Stimulated activated naive CD4-positive, alpha-beta T cell treated with Interleukin-2 at 50 U/mL for 16 hours (primary cell): ENCODE measurements around the gene RAB11FIP3.

ENCODE experiments used
- DNase-seq: peaks from one replicate; lab custom pipeline; 2025; lab: John Stamatoyannopoulos, UW

Gene RAB11FIP3

DNA sequence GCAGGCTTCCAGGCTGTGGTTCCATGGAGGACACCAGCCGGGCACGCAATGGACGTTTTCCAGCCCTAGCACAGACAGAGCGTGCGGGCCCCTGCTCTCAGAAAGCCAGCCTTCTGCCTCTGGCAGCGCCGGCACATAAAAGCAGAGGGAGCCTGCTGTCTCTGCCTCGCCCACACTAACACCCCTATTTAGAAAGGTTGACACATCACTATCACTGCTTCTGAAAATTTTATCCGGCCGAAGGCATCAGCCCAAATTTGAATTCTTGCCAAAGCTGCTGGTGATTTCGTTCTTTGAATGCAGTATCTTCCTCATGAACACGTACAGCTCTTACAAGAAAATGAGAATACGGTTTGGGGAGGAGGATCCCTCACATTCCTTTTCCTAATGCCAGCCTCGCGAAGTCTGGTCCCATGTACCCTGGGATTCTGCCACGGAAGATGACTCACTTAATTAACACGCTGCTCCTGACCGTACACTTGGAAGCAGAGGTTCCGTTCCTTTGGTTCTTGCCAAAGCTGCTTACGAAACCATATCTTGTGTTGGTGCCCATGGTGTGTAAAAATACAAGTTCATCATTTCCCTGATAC is 1.3 kb upstream of the RAB11FIP3 start:
- DNase-seq, result no peak

DNA sequence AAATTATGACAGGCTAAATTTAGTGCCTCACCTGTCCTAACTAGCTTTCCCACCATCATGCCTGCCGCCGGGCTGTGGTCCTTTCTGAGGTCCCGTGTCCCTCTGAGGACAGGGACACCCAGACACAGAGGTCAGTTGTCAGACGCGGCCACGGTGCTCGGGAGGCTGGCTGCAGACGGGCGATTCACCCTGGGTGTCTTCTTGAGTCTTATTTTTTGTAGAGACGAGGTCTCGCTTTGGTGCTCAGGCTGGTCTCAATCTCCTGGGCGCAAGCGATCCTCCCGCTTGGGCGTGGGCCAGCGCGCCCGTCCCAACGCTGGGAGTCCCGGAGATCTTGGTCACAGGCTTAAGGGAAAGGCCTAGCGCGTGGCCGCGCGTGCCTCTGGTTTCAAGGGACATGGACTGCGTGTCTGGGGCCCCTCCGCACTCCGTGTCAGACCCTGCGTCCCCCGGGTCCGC is 797 bp upstream of the RAB11FIP3 start:
- DNase-seq, result no peak

DNA sequence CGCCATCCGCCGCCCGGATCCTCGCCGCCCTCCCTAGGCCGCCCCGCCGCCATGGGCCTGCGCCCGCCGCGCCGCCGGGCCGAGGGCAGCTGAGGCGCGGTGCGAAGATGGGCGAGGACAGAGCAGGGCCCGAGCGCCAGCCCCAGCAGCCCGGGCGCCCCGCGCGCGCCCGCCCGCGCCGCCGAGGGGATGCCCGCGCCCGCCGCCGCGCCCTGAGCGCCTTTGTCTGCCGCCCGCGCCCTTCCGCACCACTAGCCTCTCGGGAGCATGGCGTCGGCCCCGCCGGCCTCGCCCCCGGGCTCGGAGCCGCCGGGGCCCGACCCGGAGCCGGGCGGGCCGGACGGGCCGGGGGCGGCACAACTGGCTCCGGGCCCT is 278 bp downstream of the RAB11FIP3 start:
- DNase-seq, result peak; percentile 49

DNA sequence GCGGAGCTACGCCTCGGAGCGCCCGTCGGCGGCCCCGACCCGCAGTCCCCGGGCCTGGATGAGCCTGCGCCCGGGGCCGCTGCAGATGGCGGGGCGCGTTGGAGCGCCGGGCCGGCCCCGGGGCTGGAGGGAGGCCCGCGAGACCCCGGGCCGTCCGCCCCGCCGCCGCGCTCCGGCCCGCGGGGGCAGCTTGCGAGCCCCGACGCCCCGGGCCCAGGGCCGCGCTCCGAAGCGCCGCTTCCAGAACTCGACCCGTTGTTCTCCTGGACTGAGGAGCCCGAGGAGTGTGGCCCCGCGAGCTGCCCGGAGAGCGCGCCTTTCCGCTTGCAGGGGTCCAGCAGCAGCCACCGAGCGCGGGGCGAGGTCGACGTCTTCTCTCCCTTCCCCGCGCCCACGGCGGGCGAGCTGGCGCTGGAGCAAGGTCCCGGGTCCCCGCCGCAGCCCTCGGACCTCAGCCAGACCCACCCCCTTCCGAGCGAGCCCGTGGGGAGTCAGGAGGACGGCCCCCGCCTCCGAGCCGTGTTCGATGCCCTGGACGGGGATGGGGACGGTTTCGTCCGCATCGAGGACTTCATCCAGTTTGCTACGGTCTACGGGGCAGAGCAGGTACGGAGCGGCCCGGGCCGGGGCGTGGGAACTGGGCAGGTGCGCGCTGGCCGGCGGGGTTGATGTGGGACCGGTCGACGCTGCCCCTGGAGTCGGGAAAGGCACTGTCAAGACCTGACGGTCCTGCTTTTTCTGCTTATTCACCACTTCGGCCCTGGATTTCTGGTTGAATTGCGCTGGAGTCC is 861 bp downstream of the RAB11FIP3 start:
- DNase-seq, result no peak

DNA sequence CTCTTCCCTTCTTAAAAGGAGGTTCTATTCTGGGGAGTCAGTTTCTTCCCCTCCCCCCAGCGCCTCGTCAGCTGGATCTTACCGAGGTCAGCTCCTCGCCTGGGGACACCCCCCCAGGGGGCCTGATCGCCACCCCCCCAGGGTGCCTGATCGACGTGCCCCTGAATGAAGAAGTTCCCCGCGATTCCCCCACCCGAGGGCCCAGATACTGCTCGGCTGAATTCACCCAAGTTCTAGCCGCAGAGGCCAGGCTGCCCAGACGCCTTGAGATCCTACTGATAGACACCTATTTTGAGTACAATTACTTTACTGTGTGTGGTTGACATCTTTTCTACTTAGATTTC is 1.4 kb downstream of the RAB11FIP3 start:
- no peak for DNase-seq

DNA sequence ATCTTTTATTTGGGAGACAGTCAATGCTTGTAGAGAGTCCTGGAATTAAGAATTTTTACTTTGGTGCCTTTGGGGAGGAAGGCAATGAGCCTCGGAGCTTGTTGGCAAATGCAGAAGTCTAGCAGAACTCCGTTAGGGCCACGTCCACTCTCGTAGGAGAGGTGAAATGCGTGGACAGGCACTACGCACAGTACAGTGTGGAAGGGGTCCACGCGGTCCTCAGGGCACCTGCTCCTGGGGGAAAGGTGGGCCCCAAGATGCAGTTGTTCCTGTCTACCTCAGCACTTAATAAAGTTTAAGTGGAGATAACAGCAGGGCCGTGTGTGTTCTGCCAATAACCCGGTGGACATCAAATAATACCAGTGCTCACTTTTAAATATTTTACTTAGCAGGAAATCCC is 1.8 kb downstream of the RAB11FIP3 start:
- no peak for DNase-seq

DNA sequence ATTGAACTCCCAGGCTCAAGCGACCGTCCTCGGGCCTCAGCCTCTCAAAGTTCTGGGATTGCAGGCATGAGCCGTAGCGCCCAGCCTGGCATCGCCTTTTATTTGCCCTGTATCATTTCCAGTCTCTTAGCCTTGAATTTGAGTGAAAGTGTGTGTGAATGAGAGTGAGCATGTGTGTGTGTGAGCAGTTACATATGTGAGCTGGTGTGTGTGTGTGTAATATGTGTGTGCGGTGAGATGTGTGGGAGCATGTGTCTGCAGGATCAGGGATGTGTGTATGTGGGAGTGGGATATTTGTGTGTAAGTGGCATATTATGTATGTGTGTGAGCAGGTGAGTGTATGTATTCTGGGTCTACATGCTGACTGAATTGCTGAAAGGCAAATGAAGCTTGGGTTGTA is 5.5 kb downstream of the RAB11FIP3 start:
- DNase-seq, result no peak

DNA sequence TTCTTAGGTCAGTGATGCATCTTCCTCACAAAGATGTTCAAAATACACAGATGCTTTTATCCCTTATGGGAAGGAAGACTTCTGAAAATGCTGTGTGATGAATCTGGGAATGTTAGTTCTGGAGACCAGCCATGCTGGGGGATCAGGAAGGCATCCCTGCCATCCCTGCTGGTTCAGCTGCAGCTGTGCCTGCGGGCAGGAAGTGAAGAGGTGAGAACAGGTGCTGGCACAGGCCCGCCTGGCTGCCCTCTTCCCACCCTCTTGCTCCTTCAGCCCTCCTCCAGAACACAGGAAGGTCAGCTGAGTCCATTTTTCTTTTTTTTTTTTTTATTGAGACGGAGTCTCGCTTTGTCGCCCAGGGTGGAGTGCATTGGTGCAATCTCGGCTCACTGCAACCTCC is 15.2 kb downstream of the RAB11FIP3 start:
- no peak for DNase-seq

DNA sequence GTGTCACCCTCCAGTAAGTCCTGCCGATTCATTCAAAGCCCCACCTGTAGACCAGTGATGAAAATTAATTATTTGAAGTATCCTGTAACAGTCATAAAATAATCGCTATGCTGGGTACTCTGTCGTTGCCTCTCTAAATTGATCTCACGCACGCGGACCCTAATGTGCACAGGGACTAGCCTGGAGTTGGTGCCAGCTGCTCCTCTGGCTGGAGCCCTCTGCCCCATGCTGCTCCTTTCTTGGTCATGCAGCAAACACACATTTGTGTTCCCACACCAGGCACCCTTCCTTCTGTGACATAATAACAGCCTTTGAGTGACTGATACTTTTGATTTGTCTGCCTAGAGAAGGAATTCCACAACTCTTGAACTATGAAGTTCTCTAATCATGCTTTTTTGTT is 16.0 kb downstream of the RAB11FIP3 start:
- DNase-seq, result no peak

DNA sequence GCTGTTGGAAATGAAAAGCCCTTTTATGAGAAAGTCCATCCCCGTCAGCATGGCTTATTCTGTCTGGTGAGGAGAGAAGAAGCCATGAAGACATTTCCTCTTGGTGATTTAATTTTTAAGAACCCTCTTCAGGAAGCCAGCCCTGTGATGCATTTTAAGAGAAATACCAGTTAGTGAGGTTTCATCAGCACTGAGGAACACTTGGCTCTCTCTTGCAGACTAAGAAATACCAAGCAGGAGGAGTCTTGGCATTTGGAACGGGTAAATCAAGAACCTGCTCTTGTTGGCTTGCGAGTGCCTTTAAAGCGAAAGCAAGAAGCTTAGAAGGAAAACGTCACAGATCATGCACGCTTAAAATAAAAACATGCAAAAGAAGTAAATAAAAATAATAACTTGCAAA is 17.5 kb downstream of the RAB11FIP3 start:
- no peak for DNase-seq

DNA sequence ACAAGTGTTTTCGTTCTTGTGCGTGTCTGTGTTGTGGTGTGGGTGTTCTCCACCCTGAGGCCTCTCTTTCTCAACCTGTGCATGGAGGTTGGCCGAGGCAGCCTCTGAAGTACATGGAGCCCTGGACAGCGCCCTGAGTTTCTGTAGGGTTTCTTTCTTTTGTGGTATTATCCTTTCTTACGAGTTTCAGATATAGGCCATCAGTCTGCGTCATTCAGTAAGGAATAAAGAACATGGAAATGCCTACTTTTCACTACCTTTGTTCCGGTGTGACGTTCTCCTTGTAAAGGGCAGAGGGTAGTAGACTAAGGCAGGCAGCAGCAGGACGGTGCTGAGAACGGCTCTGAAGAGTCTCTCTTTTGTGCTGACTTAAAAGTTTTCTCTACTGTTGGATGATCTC is 18.6 kb downstream of the RAB11FIP3 start:
- DNase-seq, result no peak

DNA sequence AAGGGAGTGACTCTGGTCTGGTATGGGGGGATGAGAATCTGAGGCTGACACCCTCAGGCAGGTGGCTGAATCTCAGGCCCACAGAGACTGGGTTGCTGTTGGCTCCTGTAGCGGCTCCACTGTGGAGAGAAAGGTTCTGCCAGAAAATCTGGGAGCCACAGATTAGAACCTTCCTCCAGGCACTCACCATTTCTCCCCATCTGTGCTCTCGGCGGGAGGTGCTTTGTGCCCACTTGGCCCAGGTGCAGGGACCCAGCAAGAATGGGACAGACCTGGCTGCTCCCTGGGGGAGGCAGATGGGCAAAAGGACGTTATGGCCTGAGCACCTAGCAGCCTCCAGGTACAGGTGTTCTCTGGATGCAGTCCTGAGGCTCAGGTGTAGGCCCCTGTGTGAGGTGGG is 20.1 kb downstream of the RAB11FIP3 start:
- DNase-seq, result no peak

DNA sequence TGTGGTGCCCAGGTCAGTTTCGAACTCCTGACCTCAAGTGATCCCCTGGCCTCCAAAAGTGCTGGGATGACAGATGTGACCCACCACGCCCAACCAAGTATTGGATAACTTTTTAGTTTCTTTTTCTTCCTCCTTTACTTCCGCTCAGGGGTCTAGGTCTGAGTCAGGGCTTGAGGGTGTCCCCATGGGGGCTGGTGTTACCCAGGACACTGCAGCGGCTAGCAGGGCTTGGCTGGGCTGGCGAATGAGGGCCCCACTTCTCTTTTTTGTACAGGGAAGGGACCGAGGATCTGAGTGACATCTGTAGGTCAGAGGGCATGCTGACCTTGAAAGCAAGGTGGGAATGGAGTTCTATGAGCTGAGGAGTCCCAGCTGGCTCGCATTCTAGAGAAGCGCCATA is 24.9 kb downstream of the RAB11FIP3 start:
- DNase-seq, result no peak

DNA sequence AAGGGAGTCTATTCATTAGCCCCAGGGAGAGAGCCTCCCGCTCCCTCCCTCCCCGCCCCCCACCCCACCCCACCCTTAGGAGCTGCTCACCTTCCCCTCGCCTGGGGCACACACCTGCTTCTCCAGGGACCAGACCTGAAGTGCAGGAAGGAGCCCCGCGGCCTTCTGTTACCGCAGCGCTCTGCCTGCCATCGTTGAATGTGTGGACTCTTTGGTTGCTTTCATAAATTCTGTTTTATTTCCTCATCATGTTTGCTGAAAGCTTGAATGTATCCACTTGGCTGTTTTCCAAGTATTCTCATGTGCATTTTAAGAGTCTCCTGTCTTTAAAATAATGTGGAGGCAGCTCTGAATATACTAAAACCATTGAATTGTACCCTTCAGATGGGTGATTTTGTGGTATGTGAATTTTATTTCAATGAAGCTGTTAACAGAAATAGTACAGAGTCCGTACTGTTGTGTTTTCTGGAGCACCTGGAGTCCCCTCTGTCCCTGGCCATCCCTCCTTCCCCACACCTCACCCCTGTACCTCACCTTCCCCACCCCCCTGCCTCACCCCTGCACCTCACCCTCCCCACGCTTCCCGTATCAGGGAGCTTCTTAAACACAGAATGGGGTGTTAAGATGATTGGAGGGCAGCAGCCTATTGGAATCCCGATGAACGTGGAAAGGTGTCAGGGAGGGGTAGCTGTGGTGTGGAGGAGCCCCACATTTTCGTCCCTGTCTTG is 25.5 kb downstream of the RAB11FIP3 start:
- DNase-seq, result no peak

DNA sequence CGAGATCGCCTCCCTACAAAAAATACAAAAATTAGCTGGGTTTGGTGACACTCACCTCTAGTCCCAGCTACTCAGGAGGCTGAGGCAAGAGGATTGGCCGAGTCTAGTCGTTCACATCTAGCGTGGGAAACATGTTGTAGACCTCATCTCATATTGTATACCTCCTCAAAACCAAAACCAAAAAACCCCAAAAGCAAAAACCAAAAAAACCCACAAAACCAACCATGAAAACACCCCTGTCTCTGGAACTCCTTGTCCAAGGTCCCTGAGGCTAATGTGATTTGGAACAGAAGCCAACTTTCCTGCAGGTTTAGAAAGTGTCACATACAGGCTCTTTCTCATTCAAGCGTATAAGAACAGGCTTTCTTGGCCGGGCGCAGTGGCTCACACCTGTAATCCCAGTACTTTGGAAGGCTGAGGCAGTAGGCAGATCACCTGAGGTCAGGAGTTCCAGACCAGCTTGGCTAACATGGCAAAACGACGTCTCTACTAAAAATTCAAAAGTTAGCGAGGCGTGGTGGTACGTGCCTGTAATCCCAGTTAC is 29.0 kb downstream of the RAB11FIP3 start:
- no peak for DNase-seq

DNA sequence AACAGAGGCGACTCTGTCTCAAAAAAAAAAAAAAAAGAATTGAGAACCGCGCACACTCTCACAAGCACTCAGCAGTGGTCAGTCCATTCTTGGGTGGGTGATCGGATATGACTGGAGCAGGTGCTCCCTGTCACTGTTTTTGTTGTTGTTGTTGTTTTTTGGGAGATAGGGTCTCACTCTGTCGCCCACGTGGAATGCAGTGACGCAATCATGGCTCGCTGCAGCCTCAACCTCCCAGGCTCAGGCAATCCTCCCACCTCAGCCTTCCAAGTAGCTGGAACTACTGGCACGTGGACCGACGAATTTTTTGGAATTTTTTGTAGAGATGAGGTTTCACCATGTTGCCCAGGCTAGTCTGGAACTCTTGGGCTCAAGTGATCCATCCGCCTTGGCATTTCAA is 30.0 kb downstream of the RAB11FIP3 start:
- DNase-seq, result no peak

DNA sequence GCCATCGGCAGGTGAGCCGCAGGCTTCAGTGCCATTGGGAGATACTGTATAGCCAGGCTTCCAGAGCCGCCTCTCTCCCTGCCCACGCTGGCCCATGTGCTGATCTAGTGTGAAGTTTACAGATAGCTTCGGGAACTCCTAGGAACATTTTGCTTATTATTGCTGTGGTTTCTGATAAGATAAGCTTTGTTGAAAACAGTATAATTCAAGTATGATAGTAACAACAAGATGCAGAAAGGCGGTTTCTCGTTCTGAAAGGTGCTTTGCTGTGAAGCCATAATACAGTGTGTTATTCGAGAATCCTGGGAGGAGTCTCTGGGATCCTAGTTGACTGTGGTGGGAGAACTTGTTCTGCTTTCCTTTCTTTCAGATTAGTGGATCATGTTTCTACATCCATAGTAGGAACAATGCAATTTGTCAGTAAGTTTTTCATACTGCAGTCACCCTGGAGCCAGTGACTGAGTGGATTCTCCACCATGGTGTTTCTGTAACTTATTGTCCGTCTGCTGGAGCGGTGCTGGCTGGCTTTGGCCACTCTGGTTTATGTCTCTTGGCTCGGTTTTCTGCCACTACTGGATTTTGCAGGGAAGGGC is 31.5 kb downstream of the RAB11FIP3 start:
- DNase-seq, result no peak

DNA sequence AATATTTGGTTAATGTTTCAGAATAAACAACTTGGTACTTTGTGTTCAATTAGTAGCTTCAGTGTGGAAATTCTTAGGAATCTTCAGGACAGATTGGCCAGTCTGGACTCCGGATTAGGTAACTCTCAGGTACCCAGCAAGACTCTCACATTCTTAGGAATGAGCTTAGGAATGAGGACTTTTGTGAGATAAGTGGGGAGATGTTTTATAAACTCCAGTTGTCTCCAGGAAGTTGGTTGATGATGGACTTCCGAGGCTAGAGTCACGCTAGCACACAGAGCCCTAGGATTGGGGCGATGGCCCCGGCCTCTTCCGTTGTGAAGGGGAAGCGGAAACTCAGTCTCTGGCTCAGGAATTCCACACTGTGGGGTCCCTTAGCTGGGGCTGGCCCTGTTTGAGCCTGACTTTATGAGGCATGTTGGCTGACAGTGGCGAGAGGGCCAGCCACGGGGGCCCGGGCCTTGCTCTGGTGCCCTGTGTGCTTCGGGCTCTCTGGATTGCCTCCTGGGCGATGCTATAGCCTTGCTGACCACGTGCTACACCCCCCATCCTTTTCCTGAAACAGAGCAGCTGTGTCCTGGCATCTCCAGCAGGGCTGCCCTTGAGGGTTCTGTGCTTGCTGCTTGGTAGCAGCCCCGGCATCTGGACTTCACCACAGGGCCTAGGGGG is 32.4 kb downstream of the RAB11FIP3 start:
- DNase-seq, result no peak

DNA sequence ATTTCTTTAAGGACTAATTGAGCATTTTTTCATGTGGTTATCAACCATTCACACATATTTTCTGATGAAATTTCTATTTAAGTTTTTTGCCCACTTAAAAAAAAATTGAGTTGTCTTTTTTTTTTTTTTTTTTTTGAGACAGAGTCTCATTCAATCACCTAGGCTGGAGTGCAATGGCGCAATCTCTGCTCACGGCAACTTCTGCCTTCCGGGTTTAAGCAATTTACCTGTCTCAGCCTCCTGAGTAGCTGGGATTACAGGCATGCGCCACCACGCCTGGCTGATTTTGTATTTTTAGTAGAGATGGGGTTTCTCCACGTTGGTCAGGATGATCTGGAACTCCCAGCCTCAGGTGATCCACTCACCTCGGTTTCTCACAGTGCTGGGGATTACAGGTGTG is 34.3 kb downstream of the RAB11FIP3 start:
- DNase-seq, result no peak

DNA sequence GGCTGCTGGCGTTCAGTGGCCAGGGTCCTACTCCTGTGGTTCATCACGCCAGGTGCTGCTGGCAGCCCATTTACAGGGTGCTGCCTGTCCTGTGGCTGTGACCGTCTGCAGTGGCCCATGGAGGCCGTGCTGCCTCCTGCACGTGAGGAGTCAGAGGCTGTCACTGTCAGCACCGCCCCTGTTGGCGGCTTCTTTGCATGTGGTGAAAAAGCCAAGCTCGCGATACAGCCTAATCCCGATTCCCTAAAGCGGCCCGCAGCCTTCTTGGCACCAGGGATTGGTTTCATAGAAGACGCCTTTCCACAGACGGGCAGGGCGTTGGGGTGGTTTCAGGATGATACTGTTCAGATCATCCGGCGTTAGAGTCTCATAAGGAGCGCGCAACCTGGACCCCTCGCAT is 35.3 kb downstream of the RAB11FIP3 start:
- no peak for DNase-seq

DNA sequence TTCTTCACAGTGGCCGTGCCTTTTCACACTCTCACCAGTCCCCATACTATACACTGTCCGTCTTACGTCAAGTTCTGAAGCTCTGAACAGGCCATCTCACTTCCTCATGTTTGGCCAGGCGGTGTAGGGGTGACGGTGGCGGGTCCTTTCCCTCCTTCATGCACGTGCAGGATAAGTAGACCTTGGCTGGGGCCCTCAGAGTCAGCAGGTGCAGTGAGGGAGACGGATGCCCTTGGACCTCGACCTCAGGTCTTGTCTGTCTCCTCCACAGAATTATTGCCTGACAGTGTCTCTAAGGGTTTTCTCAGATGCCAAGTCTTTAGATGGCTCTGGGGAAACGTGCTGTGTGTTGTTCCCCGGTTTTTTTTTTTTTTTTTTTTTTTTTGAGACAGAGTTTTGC is 37.6 kb downstream of the RAB11FIP3 start:
- DNase-seq, result no peak

DNA sequence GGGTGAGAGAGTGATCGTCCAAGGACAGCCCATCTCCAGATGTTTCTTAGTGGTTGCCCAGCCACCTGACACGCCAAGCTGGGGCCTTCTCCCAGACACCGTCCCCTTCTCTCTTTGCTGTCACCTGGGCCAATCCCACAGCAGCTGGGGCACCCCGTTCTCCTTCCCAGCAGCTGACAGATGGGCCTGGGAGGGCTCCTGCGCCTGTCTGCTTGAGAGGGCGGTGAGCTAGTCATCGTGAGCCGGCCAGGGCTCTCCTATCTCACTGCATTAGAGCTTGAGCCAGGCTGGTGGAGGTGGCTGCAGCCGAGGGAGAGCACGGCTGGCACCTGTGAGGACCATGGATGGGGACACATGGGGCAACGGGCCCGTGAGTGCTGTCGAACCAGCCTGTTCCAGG is 41.2 kb downstream of the RAB11FIP3 start:
- no peak for DNase-seq
